NOMO-1 treated with DMSO at 0.1 percent for 48 hours (cell line): ENCODE results near the gene KCNG3.

ENCODE experiments used
- DNase-seq: peaks from one replicate; lab custom pipeline; 2025; ENCODE audit not compliant: unreplicated experiment; lab: John Stamatoyannopoulos, UW

KCNG3 gene

DNA sequence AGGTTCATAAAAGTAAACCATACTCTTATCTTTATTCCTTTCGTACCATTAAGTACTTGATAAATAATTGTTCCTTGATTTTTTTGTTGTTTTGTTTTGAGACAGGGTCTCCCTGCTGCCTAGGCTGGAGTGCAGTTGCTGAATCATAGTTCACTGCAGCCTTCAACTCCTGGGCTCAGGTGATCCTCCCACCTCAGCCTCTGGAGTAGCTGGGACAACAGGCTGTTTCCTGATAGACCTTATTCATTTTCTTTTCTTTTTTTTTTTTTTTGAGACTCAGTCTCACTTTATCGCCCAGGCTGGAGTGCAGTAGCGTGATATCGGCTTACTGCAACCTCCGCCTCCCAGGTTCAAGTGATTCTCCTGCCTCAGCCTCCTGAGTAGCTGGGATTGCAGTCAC, 5.5 kb downstream of the KCNG3 start:
- no peak for DNase-seq

DNA sequence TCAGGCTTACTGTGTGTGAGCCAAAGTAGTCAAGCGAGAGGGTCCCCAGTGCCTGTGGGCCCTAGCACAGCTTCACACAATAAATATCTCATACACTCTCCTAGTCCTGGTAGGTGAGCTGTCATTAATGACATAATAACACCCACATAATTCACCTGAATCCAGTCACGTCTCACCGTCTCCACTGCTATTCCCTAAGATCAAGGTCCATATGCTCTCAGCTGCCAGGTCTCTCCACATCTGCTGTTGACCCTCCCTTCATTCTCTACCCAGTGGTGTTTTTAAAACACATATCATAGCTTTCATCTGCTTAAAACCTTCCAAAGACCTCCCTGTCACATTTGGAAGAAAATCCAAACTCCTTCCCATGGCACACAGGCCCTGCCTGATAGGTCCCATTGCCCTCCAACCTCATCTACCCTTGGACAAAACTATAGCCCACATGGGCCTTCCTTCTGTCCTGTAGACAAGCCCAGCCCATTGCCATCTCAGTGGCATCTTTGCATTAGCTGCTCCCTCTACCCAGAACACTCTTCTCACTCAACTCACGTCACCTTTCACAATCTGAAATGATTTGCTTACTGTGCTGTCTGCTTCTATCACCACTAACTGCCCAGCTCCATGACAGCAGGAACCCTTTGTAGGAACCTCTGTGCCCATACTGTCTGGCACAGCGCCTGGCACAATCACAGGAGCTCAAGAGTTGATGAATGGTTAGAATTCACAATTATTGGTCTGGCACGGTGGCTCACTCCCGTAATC, 7.5 kb downstream of the KCNG3 start:
- no peak for DNase-seq

DNA sequence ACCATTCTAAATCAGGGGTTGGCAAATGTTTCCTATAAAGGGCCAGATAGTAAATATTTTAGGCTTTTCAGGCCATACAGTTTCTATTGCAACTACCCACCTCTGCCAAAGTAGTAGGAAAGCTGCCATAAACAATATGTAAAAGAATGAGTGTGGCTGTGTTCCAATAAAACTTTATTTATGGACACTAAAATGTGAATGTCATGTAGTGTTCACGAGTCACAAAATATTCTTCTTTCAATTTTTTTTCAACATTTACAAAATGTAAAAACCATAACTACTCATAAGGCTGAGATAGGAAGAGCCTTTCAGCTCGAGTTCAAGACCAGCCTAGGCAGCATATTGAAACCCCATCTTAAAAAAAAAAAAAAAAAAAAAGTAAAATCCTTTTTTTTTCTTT, 13.4 kb downstream of the KCNG3 start:
- no peak for DNase-seq

DNA sequence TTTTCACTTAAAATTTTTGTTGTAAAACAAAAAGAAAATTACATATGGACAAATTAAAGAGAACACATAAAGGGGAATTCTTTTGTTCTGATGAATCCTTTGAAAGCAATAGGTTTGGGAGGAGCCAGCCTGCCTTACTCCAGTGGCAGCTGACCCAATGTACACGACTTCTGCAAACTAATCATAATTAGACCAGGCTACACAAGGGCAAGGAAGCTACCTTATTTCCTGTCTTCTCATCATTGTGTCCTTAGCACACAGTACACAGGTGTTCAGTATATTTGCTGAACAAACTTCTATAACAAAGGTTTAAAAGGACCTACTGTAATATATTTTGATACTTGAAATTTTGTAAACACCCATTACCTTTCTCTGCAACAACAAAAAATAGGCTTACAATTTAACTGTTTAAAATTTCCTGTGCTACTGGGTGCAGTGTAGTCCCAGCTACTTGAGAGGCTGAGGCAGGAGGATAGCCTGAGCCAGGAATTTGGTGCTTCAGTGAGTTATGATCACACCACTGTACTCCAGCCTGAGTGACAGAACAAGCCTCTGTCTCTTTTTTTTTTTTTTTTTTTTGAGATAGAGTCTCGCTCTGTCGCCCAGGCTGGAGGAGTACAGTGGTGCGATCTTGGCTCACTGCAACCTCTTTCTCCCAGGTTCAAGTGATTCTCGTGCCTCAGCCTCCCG, 18.9 kb downstream of the KCNG3 start:
- DNase-seq, result no peak

DNA sequence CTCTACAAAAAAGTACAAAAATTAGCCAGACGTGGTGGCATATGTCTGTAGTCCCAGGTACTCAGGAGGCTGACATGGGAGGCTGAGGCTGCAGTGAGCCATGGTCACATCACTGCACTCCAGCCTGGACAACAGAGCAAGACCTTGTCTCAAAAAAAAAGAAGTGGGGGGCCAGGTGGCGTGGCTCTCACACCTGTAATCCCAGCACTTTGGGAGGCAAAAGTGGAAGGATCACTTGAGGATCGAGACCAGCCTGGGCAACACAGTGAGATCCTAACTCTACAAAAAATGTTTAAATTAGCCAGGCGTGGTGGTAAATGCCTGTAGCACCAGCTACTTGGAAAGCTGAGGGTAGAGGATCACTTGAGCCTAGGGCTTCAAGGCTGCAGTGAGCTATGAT, 23.1 kb downstream of the KCNG3 start:
- no peak for DNase-seq

DNA sequence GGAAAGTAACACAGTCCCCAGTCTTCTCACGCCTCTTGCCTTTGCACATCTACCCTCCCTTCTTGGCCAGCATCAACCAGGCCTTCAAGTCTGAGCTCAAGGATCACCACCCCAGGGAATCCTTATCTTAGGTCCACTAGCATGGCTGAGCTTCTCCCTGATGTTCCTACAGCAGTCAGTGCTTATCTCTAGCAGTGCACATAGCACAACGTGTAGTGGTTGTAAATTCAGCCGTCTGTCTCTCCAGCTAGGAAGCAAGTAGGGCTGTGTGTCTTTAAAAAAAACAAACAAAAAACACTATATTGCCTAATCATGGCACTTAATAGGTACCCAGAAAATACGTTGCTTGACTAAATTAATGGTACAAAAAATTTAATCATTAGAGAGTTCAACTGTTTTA, 29.2 kb downstream of the KCNG3 start:
- no peak for DNase-seq

DNA sequence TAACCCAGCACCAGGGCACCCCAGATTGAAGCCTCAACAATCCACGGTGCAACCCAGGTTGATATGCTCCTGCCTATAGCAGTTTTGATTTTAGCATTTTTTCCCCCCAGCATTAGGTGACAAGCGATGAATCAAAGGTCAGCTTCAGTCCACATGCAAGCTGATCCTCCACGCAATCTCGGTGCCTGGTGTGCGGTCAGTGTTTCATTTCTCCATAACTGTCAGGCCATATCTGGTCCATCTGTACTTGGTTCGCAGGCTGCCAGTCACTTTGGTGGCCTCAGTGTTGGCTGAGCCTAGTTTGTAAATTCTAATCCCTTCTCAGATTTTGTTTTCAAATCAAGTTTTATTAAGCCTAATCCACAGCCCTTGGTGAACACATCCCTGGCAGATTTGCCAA, 30.2 kb downstream of the KCNG3 start:
- no peak for DNase-seq

DNA sequence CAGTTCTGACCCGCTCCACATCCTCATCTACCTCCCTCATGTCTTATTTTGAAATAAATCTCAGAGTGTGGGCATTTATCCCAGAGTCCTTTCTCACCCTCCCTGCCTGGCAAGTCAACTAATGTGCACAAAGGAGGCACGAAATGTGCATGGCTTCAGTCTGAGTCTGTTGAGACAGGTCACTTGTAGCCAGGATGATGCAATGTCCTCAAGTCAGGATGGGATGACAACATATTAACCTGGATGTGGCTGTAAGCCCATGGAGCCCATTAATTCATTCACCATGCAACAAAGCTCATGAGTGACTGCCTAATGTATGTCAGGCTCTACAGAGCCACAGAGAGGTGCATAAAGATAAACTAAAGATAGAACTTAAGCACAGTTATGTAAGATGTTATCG, 34.5 kb downstream of the KCNG3 start:
- DNase-seq, result no peak

DNA sequence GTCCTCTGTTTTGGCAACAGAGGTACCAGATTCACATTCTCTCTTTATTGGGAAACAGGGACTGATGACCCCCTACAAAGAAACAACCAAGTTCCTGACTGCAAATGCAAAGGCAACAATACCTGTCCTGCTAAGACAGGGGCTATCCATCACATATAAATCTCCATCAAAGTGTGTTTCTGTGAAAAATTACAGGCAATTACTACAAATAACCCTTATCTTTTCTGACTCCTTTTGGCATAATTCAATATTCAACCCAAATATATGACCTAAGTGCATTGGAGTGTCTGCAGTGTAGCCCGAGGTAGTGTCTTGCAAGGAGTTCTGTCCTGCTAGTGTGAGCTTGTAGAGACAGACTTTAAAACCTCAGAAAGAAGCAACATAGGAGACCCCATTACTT, 35.4 kb downstream of the KCNG3 start:
- no peak for DNase-seq

DNA sequence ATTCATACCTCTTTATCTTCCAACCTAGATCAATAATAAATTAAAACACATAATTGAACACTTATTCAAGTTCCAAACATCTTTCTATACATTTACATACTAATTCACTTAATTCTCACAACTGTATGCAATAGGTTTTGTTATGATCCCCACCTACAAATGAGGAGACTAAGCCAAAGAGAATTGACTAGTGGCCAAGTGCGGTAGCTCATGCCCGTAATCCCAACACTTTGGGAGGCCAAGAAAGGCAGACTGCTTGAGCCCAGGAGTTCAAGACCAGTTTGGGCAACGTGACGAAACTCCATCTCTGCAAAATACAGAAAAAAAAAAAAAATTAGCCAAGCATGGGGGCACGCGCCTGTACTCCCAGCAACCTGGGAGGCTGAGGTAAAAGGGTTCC, 36.8 kb downstream of the KCNG3 start:
- DNase-seq, result no peak

DNA sequence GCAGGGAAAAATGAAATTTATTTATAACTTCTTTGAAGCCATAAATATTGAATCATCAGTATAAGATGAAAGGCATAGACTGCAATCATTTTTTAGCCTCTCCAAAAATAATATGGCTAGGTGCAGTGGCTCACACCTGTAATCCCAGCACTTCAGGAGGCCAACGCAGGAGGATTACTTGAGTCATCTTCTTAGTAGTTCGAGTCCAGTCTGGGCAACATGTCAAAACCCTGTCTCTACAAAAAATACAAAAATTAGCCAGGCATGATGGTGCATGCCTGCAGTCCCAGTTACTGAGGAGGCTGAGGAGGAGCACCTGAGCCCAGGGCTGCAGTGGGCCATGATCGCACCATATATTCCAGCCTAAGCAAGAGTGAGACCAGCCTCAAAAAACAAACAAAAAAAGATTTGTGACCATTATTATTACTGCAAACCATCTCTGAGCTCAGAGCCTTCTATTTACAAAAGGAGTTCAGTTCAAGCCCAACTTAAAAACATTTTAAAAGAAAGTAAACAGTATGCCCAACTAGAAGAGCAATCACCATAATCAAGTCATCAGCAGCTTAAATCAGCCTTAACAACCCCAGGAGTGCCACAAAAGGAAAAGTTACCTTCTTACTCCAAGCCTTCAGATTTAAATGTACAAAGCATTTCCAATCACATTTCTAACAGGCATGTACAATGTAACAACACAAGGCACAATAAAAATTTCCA, 37.5 kb downstream of the KCNG3 start:
- no peak for DNase-seq

DNA sequence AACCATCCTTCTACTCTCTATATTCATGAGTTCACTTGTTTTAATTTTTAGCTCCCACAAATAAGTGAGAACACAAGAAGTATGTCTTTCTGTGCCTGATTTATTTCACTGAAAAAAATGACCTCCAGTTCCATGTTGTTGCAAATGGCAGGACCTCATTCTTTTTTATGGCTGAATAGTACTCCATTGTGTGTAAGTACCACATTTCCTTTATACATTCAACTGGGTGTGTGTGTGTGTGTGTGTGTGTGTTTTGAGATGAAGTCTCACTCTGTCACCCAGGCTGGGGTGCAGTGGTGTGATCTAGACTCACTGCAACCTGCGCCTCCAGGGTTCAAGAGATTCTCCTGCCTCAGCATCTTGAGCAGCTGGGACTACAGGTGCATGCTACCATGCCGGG, 41.2 kb downstream of the KCNG3 start:
- DNase-seq, result no peak

DNA sequence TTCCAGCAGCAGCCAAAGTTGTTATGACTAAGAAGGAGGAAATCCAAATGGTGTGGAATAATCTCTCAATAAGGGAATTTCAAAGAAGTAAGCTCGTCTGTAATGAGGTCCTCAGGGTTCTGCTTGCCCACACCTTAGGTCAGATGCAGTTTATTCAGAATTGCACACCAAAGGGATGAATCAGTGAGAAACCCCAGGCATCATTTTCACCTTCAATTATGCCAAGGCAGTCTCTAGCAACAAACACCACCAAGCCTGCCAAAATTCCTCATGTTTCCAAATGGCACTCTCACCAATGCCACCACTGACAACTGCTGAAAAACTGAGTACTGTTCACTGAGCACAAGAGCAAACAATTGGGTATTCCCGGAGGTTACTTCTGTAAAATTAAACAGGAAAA, 43.6 kb downstream of the KCNG3 start:
- DNase-seq, result no peak

DNA sequence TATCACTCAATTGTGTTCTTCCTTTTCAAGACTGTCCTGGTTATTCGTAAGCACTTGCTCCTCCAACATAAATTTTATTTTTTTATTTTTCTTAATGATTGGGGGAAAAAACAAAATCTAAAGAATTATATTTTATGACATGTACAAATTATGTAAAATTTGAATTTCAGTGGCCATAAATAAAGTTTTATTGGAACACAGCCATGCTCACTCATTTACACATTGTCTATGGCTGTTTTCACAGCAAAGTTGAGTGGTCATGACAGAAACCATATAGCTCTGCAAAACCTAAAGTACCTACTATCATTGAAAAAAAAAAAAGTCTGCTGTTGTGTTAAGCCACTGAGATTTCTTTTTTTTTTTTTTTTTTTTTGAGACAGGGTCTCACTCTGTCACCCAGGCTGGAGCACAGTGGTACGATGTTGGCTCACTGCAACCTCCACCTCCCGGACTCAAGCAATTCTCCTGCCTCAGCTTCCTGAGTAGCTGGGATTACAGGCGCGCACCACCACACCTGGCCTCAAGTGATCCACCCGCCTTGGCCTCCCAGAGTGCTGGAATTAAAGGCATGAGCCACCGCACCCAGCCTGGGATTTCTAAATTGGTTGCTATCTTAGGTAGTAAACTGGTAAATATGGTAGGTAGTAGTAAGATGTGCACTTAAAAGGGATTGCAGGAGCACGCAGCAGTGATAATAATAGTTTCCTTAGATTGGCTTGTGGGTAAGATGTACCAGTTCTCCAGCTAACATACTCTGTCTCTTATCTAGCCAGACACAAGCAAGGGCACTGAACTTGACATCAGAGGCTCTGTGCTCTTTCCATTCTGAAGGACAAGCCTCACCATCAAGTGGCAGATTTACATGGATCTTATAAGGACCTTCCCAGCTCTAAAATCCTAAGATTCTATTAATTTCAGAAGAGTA, 44.4 kb downstream of the KCNG3 start:
- DNase-seq, result no peak

DNA sequence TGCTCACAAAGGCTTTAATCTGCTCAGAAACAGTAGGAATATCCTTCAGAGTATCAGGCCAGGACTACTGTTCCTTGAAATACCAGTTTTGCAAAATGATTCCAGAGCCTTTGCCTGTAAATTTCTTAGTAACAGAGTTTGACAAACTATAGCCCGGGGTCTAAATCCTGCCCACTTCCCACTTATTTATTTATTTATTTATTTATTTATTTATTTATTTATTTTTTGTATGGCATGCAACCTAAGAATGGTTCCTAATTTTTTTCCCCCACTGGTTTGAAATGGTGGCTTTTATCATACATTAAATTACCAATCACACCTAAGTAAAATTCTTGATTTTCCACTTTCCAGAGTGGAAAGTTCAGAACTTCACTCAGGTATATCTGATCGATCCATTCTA, 45.6 kb downstream of the KCNG3 start:
- DNase-seq, result no peak

DNA sequence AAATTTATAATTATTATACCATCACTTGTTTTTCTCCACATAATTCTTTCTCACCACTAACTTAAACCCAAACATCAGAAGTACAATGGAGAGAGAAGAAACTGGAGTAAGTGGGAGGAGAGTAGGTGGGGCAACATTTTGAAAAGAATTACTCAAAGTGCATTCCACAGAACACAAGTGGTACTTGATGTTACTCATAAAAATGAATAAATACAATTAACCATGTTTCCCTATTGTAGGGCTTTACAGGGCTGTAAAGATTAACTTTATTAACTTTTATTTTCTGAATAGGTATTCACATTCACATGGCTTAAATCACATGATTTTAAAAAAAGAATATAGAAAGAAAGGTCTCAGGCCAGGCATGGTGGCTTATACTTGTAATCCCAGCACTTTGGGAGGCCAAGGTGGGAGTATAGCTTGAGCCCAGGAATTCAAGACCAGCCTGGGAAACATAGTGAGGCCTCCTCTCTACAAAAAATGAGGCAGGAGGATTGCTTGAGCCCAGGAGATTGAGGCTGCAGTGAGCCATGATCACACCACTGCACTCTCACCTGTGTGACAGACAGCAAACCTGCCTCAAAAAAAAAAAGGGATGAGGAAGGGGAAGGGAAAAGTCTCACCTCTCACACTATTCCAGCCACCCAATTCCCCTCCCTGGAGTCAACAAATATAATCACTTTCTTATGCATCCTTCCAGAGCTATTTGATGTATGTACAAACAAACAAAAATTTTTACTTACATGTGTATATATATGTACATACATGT, 47.1 kb downstream of the KCNG3 start:
- DNase-seq, result no peak

DNA sequence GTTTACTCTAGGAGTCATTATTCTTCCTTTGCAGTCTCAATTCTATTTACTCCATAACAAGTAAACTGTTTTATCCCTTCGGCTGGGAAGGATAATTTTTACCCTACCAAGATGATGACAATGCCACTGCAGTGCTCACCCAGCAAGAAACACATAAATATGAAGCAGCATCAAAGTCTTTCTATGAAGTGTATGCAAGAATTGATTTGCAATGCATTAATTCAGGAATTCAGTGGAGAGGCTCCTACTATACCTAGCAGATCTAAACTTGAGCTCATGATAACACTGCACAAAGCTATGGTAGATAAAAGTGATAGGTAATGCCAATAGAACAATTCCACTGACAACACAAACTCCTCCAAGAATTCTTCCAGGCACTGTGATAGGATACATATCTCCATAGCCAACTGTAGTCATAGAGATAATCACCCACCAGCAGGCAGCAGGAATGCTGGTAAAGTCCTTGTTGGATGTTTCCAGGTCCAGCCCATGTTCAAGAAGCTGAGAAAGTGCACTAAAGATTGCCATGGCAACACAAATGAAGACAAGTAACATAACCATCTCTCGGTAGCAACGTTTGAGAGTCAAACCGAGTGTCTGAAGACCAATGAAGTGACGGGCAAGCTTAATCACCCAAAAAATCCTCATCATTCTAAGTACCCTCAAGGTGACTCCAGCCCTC, 49.9 kb downstream of the KCNG3 start:
- no peak for DNase-seq

DNA sequence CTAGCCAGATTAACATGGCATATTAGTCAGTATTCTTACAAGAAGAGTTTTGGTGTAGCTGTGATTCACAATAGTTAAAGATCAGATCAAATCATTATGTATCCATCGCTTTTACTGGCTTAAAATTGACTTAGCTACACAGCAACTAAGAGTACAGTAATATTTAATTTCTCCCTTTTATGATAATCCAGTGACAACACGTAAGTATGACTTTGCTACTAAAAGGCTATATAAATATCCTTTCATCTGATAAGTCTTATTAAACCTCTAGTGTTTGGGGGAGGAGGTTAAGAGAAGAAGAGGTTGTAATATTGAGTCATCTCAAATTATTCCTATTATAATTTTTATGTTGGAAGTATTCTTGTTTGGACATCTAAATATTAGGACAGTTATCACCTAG, 51.0 kb downstream of the KCNG3 start:
- no peak for DNase-seq

DNA sequence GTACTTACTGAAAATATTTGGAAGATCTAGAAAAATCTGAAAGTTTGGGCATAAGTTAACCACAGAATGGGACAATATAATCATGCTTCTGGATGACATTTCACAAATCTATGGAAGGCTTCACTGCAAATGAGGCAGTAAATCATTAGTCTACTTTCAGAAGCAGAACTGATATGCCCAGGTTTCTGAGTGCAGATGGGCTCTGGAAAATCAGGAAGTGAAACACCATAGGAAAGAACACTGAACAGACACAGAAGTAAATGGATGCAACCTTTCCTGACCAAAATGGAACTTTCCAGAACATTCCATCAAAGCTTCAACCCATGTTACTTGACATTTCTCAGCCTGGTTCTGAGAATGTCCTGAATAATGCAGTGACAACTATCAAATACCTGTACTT, 55.1 kb downstream of the KCNG3 start:
- peak; percentile 80 for DNase-seq

DNA sequence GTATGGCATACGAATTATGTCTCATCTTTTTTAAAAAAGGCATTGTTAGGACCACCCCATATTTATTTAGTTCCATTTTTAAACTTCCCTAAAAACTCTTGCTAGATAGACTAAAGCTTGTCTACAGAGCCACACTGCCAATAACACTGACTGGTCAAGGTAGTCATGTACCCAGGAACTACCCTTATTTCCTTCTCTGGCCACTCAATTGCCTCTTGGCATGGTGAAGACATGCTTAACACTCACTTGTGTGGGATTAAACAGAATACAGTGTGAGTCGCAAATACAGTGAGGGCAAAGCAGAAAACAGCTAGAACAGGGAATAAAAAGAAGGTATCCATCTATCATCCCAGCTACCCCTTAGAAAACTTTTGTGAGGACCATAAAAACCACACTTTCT, 57.4 kb downstream of the KCNG3 start:
- no peak for DNase-seq
